SK-N-SH treated with all-trans-retinoic acid at 6 μM for 48 hours (cell line): ENCODE data around the gene SHROOM4.

Experiments used
- ATAC-seq: fragments of 200-7000 bp; cut with Tn5 transposase; 3 replicates; pipeline ENCODE4 v1.9.1; 2020; ENCODE audit warnings: mild to moderate bottlenecking, moderate library complexity
- ARNTL ChIP-seq: fragments of 450-650 bp; formaldehyde crosslinking; IDR thresholded peaks from 2 replicates; pipeline ENCODE4 v1.5.0; 2020; ENCODE audit warnings: low read depth, mild to moderate bottlenecking, moderate library complexity, borderline replicate concordance
- CSDC2 ChIP-seq: fragments of 250-450 bp; sonication (Bioruptor Pico); IDR thresholded peaks from 2 replicates; pipeline ENCODE4 v1.5.0; 2020; ENCODE audit warnings: mild to moderate bottlenecking, moderate library complexity
- ESRRG ChIP-seq: fragments of 250-450 bp; sonication (Bioruptor Pico); IDR thresholded peaks from 2 replicates; pipeline ENCODE4 v1.6.1; 2021; ENCODE audit warnings: mild to moderate bottlenecking
- ISL1 ChIP-seq: fragments of 250-450 bp; sonication (Bioruptor Pico); IDR thresholded peaks from 2 replicates; pipeline ENCODE4 v2.1.2; 2022; ENCODE audit warnings: mild to moderate bottlenecking, moderate library complexity
- OSR1 ChIP-seq: fragments of 250-450 bp; sonication (Bioruptor Pico); IDR thresholded peaks from 2 replicates; pipeline ENCODE4 v1.8.0; 2022; ENCODE audit warnings: moderate library complexity, mild to moderate bottlenecking, inconsistent platforms
- PPARA ChIP-seq: fragments of 250-450 bp; sonication (Bioruptor Pico); IDR thresholded peaks from 2 replicates; pipeline ENCODE4 v1.5.0; 2020; ENCODE audit warnings: mild to moderate bottlenecking, borderline replicate concordance
- RARB ChIP-seq: fragments of 250-450 bp; sonication (Bioruptor Pico); IDR thresholded peaks from 2 replicates; pipeline ENCODE4 v1.8.0; 2021; ENCODE audit warnings: mild to moderate bottlenecking, moderate library complexity
- SNAI2 ChIP-seq: fragments of 250-450 bp; sonication (Bioruptor Pico); IDR thresholded peaks from 2 replicates; pipeline ENCODE4 v1.5.0; 2020; ENCODE audit warnings: mild to moderate bottlenecking, moderate library complexity
- TOX ChIP-seq: fragments of 250-450 bp; sonication (Bioruptor Pico); IDR thresholded peaks from 2 replicates; pipeline ENCODE4 v1.8.0; 2021; ENCODE audit warnings: mild to moderate bottlenecking, moderate library complexity, borderline replicate concordance
- ZC3H10 ChIP-seq: fragments of 250-450 bp; sonication (Bioruptor Pico); IDR thresholded peaks from 2 replicates; pipeline ENCODE4 v1.5.1; 2021; ENCODE audit warnings: mild to moderate bottlenecking, moderate library complexity
- ZFP3 ChIP-seq: fragments of 250-450 bp; sonication (Bioruptor Pico); IDR thresholded peaks from 2 replicates; pipeline ENCODE4 v1.5.0; 2020; ENCODE audit warnings: mild to moderate bottlenecking, moderate library complexity
- ZNF565 ChIP-seq: fragments of 450-650 bp; formaldehyde crosslinking; conservative IDR thresholded peaks from 2 replicates; pipeline ENCODE4 v1.5.0; 2020; ENCODE audit warnings: low read depth, mild to moderate bottlenecking, moderate library complexity
- TF ChIP-seq, protein P1 (sequence below): fragments of 250-450 bp; sonication (Bioruptor Pico); IDR thresholded peaks from 2 replicates; pipeline ENCODE4 v1.8.0; 2021; ENCODE audit warnings: low read depth, mild to moderate bottlenecking, moderate library complexity, borderline replicate concordance
- TF ChIP-seq, protein P2 (sequence below): fragments of 250-450 bp; sonication (Bioruptor Pico); IDR thresholded peaks from 2 replicates; pipeline ENCODE4 v1.5.1; 2021; ENCODE audit warnings: mild to moderate bottlenecking, moderate library complexity
- TF ChIP-seq, protein P3 (sequence below): fragments of 250-450 bp; sonication (Bioruptor Pico); IDR thresholded peaks from 2 replicates; pipeline ENCODE4 v1.5.0; 2020; ENCODE audit warnings: mild to moderate bottlenecking, moderate library complexity
- TF ChIP-seq, protein P4 (sequence below): fragments of 250-450 bp; sonication (Bioruptor Pico); IDR thresholded peaks from 2 replicates; pipeline ENCODE4 v1.5.1; 2020; ENCODE audit warnings: low read depth, mild to moderate bottlenecking, moderate library complexity
- TF ChIP-seq, protein P5 (sequence below): fragments of 250-450 bp; sonication (Bioruptor Pico); IDR thresholded peaks from 2 replicates; pipeline ENCODE4 v1.8.0; 2020; ENCODE audit warnings: mild to moderate bottlenecking, moderate library complexity, borderline replicate concordance

Gene SHROOM4

DNA sequence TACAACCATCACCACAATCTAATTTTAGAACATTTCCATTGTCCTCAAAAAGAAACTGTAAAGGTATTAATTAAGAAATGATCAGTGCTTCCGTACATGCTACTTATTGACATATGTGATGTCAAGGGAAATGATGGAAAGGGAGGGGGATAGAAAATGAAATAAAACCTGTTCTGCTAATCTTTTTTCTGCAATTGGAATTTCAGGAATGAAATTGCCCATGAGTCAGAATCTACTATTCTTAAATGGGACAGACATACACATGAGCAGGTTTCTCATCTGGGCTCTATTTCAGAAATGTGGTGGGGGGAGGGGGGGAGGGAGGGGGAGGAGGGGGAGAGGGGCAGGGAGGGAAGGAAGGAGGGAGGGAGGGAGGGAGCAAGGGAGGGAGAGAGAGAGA is 91.0 kb downstream of the SHROOM4 start (continued):
- no peak for TF ChIP-seq TOX (CRISPR knock-in tag)
- no peak for TF ChIP-seq ZFP3 (CRISPR knock-in tag)
- TF ChIP-seq, protein P1, sequence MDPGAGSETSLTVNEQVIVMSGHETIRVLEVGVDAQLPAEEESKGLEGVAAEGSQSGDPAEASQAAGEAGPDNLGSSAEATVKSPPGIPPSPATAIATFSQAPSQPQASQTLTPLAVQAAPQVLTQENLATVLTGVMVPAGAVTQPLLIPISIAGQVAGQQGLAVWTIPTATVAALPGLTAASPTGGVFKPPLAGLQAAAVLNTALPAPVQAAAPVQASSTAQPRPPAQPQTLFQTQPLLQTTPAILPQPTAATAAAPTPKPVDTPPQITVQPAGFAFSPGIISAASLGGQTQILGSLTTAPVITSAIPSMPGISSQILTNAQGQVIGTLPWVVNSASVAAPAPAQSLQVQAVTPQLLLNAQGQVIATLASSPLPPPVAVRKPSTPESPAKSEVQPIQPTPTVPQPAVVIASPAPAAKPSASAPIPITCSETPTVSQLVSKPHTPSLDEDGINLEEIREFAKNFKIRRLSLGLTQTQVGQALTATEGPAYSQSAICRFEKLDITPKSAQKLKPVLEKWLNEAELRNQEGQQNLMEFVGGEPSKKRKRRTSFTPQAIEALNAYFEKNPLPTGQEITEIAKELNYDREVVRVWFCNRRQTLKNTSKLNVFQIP (CRISPR knock-in tag) = no peak
- no peak for TF ChIP-seq RARB (CRISPR knock-in tag)
- TF ChIP-seq SNAI2 (CRISPR knock-in tag) = no peak
- TF ChIP-seq, all 23 proteins: peak for 0

DNA sequence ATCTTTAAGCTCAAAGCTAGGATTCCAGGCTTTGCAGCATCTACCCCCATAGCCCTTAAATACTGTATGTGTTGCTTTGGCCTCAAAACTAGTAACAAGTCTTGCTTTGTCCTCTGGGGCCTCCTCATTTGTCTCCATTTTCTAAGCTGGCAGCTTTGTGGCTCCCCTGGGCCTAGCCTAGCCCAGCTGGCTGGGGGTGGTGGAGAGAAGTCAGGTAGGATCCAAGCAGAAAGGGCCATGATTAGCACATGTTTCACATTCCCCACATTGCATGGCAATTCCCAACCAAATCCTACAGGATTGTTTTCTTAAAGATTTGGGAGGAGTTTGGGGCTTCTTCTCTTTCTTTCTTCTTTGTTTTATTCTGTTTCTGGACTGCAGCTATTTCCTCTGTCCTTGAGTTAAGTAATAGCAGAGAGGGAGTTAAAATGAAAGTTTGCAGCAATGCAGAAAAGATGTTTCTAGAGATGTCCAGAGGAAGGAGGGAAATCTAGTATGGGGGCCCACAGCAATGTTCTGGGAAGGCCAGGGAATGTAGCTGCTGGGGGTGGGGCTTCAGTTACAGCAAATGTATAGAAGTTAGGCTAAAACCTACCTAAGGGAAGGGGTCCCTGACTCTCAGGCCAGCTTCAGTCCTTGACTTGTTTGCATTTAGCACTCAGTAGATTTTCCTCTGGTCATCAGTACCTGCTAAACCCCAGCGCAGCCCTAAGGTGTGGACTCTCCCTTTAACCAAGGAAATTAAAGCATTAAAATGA is 92.1 kb downstream of the SHROOM4 start:
- TF ChIP-seq, protein P2, sequence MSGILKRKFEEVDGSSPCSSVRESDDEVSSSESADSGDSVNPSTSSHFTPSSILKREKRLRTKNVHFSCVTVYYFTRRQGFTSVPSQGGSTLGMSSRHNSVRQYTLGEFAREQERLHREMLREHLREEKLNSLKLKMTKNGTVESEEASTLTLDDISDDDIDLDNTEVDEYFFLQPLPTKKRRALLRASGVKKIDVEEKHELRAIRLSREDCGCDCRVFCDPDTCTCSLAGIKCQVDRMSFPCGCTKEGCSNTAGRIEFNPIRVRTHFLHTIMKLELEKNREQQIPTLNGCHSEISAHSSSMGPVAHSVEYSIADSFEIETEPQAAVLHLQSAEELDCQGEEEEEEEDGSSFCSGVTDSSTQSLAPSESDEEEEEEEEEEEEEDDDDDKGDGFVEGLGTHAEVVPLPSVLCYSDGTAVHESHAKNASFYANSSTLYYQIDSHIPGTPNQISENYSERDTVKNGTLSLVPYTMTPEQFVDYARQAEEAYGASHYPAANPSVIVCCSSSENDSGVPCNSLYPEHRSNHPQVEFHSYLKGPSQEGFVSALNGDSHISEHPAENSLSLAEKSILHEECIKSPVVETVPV = no peak
- TF ChIP-seq ZFP3 (CRISPR knock-in tag) (no peak), CSDC2 (no peak), ZNF565 (CRISPR knock-in tag) (no peak), SNAI2 (CRISPR knock-in tag) (no peak), OSR1 (CRISPR knock-in tag) (no peak), ZC3H10 (CRISPR knock-in tag) (no peak), ESRRG (no peak)
- TF ChIP-seq, protein P3, sequence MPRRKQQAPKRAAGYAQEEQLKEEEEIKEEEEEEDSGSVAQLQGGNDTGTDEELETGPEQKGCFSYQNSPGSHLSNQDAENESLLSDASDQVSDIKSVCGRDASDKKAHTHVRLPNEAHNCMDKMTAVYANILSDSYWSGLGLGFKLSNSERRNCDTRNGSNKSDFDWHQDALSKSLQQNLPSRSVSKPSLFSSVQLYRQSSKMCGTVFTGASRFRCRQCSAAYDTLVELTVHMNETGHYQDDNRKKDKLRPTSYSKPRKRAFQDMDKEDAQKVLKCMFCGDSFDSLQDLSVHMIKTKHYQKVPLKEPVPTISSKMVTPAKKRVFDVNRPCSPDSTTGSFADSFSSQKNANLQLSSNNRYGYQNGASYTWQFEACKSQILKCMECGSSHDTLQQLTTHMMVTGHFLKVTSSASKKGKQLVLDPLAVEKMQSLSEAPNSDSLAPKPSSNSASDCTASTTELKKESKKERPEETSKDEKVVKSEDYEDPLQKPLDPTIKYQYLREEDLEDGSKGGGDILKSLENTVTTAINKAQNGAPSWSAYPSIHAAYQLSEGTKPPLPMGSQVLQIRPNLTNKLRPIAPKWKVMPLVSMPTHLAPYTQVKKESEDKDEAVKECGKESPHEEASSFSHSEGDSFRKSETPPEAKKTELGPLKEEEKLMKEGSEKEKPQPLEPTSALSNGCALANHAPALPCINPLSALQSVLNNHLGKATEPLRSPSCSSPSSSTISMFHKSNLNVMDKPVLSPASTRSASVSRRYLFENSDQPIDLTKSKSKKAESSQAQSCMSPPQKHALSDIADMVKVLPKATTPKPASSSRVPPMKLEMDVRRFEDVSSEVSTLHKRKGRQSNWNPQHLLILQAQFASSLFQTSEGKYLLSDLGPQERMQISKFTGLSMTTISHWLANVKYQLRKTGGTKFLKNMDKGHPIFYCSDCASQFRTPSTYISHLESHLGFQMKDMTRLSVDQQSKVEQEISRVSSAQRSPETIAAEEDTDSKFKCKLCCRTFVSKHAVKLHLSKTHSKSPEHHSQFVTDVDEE (CRISPR knock-in tag) = no peak
- TF ChIP-seq, all 23 proteins: peak for 0
- no peak for ATAC-seq

DNA sequence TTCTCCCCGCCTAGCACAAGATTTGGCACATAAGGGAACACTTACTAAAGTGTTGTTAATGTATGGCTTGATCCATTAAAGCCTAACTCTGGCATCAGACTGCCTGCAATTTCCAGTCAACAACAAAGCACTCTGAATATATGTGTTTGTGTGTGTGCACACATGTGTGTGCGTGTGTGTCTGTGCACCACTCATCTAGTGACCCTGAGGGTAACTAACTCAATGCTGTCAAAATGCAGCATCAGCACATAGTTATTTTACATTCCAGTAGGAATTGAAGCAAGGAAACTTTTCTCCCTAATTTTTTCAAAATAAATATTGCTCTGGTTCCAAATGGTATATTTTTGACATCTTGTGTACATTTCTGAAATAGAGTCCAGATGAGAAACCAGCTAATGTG is 94.4 kb downstream of the SHROOM4 start:
- TF ChIP-seq, protein P4, sequence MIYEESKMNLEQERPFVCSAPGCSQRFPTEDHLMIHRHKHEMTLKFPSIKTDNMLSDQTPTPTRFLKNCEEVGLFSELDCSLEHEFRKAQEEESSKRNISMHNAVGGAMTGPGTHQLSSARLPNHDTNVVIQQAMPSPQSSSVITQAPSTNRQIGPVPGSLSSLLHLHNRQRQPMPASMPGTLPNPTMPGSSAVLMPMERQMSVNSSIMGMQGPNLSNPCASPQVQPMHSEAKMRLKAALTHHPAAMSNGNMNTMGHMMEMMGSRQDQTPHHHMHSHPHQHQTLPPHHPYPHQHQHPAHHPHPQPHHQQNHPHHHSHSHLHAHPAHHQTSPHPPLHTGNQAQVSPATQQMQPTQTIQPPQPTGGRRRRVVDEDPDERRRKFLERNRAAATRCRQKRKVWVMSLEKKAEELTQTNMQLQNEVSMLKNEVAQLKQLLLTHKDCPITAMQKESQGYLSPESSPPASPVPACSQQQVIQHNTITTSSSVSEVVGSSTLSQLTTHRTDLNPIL = no peak
- TF ChIP-seq ZNF565 (CRISPR knock-in tag) = no peak
- TF ChIP-seq, protein P5, sequence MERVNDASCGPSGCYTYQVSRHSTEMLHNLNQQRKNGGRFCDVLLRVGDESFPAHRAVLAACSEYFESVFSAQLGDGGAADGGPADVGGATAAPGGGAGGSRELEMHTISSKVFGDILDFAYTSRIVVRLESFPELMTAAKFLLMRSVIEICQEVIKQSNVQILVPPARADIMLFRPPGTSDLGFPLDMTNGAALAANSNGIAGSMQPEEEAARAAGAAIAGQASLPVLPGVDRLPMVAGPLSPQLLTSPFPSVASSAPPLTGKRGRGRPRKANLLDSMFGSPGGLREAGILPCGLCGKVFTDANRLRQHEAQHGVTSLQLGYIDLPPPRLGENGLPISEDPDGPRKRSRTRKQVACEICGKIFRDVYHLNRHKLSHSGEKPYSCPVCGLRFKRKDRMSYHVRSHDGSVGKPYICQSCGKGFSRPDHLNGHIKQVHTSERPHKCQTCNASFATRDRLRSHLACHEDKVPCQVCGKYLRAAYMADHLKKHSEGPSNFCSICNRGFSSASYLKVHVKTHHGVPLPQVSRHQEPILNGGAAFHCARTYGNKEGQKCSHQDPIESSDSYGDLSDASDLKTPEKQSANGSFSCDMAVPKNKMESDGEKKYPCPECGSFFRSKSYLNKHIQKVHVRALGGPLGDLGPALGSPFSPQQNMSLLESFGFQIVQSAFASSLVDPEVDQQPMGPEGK (CRISPR knock-in tag) = no peak
- TF ChIP-seq, protein P3 (CRISPR knock-in tag) = no peak
- no peak for TF ChIP-seq ISL1
- no peak for TF ChIP-seq TOX (CRISPR knock-in tag)
- TF ChIP-seq OSR1 (CRISPR knock-in tag) = no peak
- no peak for TF ChIP-seq ZFP3 (CRISPR knock-in tag)
- TF ChIP-seq, protein P1 (CRISPR knock-in tag) = no peak
- TF ChIP-seq ARNTL (CRISPR knock-in tag) = no peak
- TF ChIP-seq PPARA = no peak
- TF ChIP-seq ZC3H10 (CRISPR knock-in tag) = no peak
- TF ChIP-seq RARB (CRISPR knock-in tag) = no peak
- TF ChIP-seq, protein P2 = no peak
- ATAC-seq = no peak
